ENCODE measurements around the gene VPS52.

The VPS52 gene

GRCh38 chr6:33208091-33208967 lies 63.3 kb downstream of the VPS52 start, which contains the start of gene RING1:
RING1 (plus strand) TSS chr6:33208500; CDS start chr6:33208823, 323 bp downstream.
- DNase-seq = peak; percentile 85

- DNase-seq = no peak
Measured at GRCh38 chr6:33207552-33208090, 64.1 kb downstream of the VPS52 start.

GRCh38 chr6:33206864-33207551 lies 64.7 kb downstream of the VPS52 start:
- DNase-seq = no peak

- no peak for DNase-seq
Measured at GRCh38 chr6:33206027-33206863, 65.4 kb downstream of the VPS52 start.

GRCh38 chr6:33205191-33206026 lies 66.3 kb downstream of the VPS52 start:
- DNase-seq = no peak

- peak; percentile 90 for DNase-seq
Measured at GRCh38 chr6:33204415-33205190, 67.1 kb downstream of the VPS52 start, which contains the start of gene HSD17B8. HSD17B8 (plus strand) TSS chr6:33204655; CDS start chr6:33204669, 14 bp downstream.

- no peak for DNase-seq
Measured at GRCh38 chr6:33204165-33204414, 67.6 kb downstream of the VPS52 start.

GRCh38 chr6:33203443-33204164 lies 68.1 kb downstream of the VPS52 start:
- no peak for DNase-seq

GRCh38 chr6:33202799-33203198 lies 68.9 kb downstream of the VPS52 start:
- no peak for DNase-seq

GRCh38 chr6:33201935-33202334 lies 69.7 kb downstream of the VPS52 start:
- no peak for DNase-seq

GRCh38 chr6:33201147-33201545 lies 70.5 kb downstream of the VPS52 start:
- no peak for DNase-seq

Measured in activated CD4-positive, alpha-beta T cell treated with anti-CD3 and anti-CD28 coated beads, Interleukin-2, amount 50 U/mL, for 1 hour (primary cell).